ENCODE results near the gene RHOH.

GRCh38 chr4:40192114-40193015 lies 4.5 kb upstream of the RHOH start:
- TF ChIP-seq POLR2A (IDR thresholded peaks at IDR 0.05; ENCODE audit: low read depth, low read length) (peak; percentile 77), TARDBP (IDR thresholded peaks at IDR 0.05; ENCODE audit: borderline replicate concordance) (no peak), RFX5 (IDR thresholded peaks at IDR 0.05; ENCODE audit: low read depth, low read length) (no peak), ZNF384 (IDR thresholded peaks at IDR 0.05; ENCODE audit: borderline replicate concordance, low read depth, low read length) (no peak), YY1 (IDR thresholded peaks at IDR 0.05; ENCODE audit: low read depth, low read length) (no peak), PAX5 (IDR thresholded peaks at IDR 0.05; ENCODE audit: borderline replicate concordance, low read depth, low read length) (no peak; the same call in 1 of the 2 replicates), POLR2AphosphoS5 (IDR thresholded peaks at IDR 0.05; ENCODE audit: low read length) (peak; percentile 97), USF2 (IDR thresholded peaks at IDR 0.05; ENCODE audit: borderline replicate concordance, low read depth, low read length) (no peak), GATAD2B (conservative IDR thresholded peaks at IDR 0.05; ENCODE audit: low read depth) (no peak), PBX3 (IDR thresholded peaks at IDR 0.05; ENCODE audit: insufficient replicate concordance, low read depth, low read length) (peak; percentile 81), BHLHE40 (IDR thresholded peaks at IDR 0.05; ENCODE audit: borderline replicate concordance in 1 of 2, low read depth in 2 of 2, low read length in 1 of 2) (0 out of 4 replicates have a peak, but pooled peaks have one; percentile 2 to 48), EZH2 (IDR thresholded peaks at IDR 0.05; ENCODE audit: borderline replicate concordance, control insufficient read depth, low read depth, low read length) (no peak), CTCF (IDR thresholded peaks at IDR 0.05 in 2 of 3, conservative IDR thresholded peaks at IDR 0.05 in 1 of 3; ENCODE audit: control insufficient read depth in 2 of 3, extremely low read depth in 1 of 3, insufficient read depth in 1 of 3, low read depth in 3 of 3, low read length in 3 of 3) (no peak), ZBTB40 (IDR thresholded peaks at IDR 0.05; ENCODE audit: borderline replicate concordance) (no peak)

Measured in GM12878 (cell line).